GM12864 (cell line): ENCODE data around the gene ACAA1.

Experiments
- DNase-seq: peaks from one replicate; pipeline ENCODE4 v3.0.0-alpha.2; 2011; ENCODE audit warnings: low read depth
- H3K4me3 ChIP-seq: 2 replicates; pipeline ENCODE4 v1.5.1; 2011; ENCODE audit warnings: mild to moderate bottlenecking, low read depth, low read length, control low read depth
- TF ChIP-seq, protein P1 (sequence below): IDR thresholded peaks from 2 replicates; pipeline ENCODE4 v1.5.1; 2011; ENCODE audit warnings: low read depth, mild to moderate bottlenecking, moderate library complexity, low read length, control low read depth, inconsistent platforms; ENCODE audit errors: missing control alignments

Gene ACAA1

DNA sequence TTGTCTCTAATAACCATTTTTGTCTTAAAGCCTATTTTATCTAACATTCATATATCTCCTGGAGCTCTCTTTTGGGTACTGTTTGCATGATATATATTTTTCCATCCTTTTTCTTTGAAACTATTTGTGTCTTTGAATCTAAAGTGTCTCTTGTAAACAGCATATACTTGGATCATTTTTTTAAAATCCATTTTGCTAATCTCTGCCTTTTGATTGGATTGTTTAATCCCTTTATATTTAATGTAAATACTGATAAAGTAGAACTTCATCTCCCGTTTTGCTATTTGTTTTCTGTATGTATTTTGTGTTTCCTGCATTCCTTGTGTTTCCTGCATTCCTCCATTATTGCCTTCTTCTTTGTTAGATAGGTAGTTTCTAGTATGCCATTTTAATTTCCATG is 31.4 kb downstream of the ACAA1 start:
- TF ChIP-seq, protein P1, sequence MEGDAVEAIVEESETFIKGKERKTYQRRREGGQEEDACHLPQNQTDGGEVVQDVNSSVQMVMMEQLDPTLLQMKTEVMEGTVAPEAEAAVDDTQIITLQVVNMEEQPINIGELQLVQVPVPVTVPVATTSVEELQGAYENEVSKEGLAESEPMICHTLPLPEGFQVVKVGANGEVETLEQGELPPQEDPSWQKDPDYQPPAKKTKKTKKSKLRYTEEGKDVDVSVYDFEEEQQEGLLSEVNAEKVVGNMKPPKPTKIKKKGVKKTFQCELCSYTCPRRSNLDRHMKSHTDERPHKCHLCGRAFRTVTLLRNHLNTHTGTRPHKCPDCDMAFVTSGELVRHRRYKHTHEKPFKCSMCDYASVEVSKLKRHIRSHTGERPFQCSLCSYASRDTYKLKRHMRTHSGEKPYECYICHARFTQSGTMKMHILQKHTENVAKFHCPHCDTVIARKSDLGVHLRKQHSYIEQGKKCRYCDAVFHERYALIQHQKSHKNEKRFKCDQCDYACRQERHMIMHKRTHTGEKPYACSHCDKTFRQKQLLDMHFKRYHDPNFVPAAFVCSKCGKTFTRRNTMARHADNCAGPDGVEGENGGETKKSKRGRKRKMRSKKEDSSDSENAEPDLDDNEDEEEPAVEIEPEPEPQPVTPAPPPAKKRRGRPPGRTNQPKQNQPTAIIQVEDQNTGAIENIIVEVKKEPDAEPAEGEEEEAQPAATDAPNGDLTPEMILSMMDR: no peak
- H3K4me3 ChIP-seq: no peak overlapping the region
- DNase-seq: no peak

DNA sequence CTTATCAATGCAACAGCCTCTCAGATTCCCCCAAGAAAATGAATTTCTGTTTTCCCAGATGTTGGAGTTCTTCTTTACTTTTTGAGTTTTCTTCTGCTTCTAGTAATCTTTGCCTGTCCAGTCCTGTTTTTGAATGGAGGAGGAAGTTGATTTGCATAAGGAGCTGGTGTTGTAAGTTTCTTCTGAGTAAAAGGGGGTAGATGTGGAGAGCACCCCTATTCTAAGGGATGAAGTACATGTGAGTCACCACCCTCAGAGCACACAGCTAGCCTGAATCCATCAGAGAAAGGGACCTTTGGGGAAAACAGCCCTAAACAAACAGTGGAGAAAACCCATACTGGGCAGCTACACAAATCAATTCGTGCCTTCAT is 34.5 kb downstream of the ACAA1 start:
- DNase-seq: no peak
- no peak overlapping the region for H3K4me3 ChIP-seq
- TF ChIP-seq, protein P1: no peak

DNA sequence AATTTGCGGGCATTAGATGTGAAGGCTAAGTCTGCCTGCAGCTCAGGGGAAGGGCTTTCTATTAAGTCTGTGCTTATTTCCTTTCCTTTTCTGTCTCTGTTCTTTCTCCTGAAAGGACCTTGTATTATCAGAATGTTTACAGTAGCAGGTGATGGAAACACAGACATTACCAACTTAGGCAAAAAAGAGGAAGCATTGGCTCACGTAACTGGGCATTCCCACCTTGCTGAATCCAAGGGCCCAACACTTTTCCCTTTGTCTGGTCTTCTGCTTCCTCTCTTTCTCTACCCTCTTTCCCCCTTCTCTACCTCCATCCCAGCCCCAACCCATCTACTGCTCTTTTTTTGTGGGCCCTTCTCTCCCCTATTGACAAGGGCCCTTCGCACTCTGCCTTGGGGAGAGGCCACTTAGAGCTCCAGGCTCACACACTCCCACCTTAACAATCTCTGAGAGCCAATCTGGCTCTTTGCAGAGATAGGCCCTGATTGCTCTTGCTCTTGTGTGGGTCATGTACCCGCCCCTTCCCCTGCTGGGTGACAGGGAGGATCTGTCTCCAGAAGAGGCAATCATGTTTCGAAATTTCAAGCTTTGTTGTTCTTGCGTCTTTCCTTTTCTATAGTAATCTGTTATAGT is 35.0 kb downstream of the ACAA1 start:
- DNase-seq: no peak
- TF ChIP-seq, protein P1: no peak
- no peak overlapping the region for H3K4me3 ChIP-seq

DNA sequence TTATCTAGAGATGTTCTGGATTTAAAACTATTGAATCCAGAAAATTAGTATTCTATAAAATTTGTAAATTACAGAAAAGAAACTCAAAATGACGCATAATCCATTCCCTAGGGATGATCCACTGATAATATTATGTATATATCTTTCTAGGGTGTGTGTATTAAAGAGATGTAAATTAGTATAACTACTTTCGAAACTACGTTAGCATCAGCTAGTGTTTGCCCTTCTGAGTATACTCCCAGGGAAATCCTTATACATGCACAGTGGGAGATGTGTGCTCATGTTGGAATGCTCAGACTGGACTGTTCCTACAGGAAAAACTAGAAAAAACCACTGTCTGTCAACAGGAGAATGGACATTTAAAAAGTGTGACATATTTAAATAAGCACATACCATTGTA is 36.4 kb downstream of the ACAA1 start:
- H3K4me3 ChIP-seq: no peak overlapping the region
- no peak for DNase-seq
- TF ChIP-seq, protein P1: no peak

DNA sequence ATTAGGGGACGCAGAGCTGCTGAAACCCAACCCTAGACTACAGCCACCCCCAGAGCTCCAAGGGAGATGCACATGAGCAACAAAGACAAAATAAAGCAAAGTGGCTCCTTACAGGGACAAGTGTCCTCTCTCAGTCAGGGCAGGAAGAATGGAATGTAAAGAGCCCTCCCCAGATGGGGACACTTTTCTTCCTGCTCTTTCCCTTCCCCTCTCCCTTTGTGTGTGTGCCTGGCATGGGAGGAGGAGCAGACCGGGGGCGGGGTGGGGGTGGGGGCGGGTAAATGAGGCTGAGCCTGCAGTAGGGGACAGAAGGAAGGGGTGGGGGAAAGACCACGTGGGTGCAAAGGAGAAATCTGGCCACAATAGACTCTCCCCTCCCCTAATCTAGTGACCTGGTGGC is 37.4 kb downstream of the ACAA1 start:
- TF ChIP-seq, protein P1: no peak
- no peak overlapping the region for H3K4me3 ChIP-seq
- DNase-seq: no peak

DNA sequence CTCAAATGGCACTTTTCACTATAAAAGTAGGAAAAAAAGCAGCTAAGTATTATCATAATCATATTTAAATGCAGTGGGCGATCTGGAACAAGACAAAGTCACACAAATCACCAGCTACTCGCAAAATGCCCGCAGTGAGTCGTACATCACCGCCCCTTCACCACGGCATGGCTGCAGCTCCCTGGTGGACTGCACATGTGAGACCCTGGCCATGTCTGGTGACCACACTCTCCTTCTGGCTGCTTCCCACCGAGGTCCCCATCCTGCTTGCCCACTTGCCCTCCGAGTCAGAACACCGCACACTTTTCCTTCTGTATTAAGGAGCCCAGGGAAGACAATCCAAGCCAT is 38.6 kb downstream of the ACAA1 start:
- TF ChIP-seq, protein P1: no peak
- no peak overlapping the region for H3K4me3 ChIP-seq
- DNase-seq: no peak
